ENCODE results near the gene ZFYVE28. TPM values are rescaled to one million over a fixed set of nuclear protein-coding genes. Genes with fewer than 3 reads are reported as not detected.
A peak's percentile ranks its signal among the peaks of the same experiment; 100 is the strongest.

The ZFYVE28 gene
- total RNA-seq, 6 donors from 2014 or later, result 10.8 to 51.3 (median 15.2) TPM

DNA sequence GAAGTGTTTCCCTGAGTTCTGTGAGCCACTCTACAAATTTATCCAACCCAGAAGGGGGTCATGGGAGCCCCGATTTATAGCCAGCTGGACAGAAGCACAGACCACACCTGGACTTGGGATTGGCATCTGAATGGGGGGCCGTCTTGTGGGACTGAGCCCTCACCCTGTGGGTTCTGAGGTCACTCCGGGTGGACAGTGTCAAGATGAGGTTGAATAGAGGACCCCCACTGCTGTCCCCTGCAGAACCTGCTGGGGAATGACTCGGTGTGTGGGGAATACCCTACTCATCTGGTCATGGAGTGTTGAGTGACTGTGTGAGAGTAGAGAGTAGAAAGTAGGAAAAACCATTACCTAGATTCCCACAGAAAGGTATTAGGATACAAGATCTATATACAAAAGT lies 67.5 kb downstream of the ZFYVE28 start:
- H3K9me3 ChIP-seq, result no peaks in the 10 kb centered on the region
- H3K27me3 ChIP-seq, result no peaks in the 10 kb centered on the region
- no peaks in the 10 kb centered on the region for H3K36me3 ChIP-seq
- no peaks in the 10 kb centered on the region for H3K4me1 ChIP-seq
- peak in 1 of 2 donors; percentile 15 for DNase-seq
- H3K4me3 ChIP-seq, result no peak overlapping the region
- WGBS, 2 donors, result 85% methylated on average over 4 of the region's 4 CpGs
- H3K27ac ChIP-seq, result no peak overlapping the region
- TF ChIP-seq POLR2AphosphoS5 (IDR thresholded peaks at IDR 0.05) (no peak), EP300 (IDR thresholded peaks at IDR 0.05) (no peak), POLR2A (IDR thresholded peaks at IDR 0.05) (no peak)
- TF ChIP-seq, protein P1, sequence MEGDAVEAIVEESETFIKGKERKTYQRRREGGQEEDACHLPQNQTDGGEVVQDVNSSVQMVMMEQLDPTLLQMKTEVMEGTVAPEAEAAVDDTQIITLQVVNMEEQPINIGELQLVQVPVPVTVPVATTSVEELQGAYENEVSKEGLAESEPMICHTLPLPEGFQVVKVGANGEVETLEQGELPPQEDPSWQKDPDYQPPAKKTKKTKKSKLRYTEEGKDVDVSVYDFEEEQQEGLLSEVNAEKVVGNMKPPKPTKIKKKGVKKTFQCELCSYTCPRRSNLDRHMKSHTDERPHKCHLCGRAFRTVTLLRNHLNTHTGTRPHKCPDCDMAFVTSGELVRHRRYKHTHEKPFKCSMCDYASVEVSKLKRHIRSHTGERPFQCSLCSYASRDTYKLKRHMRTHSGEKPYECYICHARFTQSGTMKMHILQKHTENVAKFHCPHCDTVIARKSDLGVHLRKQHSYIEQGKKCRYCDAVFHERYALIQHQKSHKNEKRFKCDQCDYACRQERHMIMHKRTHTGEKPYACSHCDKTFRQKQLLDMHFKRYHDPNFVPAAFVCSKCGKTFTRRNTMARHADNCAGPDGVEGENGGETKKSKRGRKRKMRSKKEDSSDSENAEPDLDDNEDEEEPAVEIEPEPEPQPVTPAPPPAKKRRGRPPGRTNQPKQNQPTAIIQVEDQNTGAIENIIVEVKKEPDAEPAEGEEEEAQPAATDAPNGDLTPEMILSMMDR (IDR thresholded peaks at IDR 0.05), result no peak
- ATAC-seq (ENCODE audit: low FRiP score in 2 of 2), result peak in 1 of 2 donors; percentile 20

DNA sequence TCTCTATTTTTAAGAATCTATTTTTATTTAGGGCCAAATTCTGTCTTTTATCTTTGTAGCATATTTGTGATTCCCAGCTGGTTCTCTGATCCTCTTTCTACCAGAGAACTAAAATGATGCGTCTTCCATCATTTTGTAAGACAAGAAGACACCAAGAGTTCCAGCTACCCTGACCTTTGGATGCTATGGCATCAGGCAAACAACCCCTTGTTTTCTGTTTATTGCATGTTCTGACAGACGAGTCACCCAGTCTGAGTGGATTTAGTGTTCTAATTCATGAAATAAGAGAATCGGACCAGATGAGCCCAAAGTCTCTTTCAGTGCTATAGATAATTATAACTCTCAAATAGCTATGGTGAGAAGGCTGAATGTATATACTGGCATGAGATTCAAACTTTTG lies 69.7 kb downstream of the ZFYVE28 start:
- Histone ChIP-seq H3K4me3 (no peak overlapping the region), H3K4me1 (no peaks in the 10 kb centered on the region), H3K9me3 (no peaks in the 10 kb centered on the region), H3K36me3 (no peaks in the 10 kb centered on the region), H3K27me3 (no peaks in the 10 kb centered on the region), H3K27ac (no peak overlapping the region)
- TF ChIP-seq EP300 (IDR thresholded peaks at IDR 0.05), result no peak
- no peak for TF ChIP-seq POLR2A (IDR thresholded peaks at IDR 0.05)
- no peak for TF ChIP-seq POLR2AphosphoS5 (IDR thresholded peaks at IDR 0.05)
- TF ChIP-seq, protein P1 (IDR thresholded peaks at IDR 0.05), result no peak
- WGBS, 2 donors, result 81 to 84% methylated on average over 3 of the region's 3 CpGs
- ATAC-seq (ENCODE audit: low FRiP score in 2 of 2) (no peak), DNase-seq (no peak)

DNA sequence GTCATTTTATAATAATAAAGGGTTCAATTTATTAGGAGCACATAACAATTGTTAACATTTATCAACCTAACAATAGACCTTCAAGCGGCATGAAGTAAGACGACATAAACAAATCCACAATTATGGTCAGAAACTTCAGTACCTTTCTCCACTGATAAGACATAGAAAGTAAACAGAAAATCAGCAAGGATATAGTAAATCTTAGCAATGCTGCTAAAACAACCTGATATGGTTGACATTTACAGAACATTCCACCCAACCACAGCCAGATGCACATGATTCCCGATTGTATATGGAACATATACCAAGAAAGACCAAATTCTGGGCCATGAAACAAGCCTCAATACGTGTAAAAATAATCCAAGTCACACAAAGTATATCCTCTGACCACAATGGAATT lies 71.3 kb downstream of the ZFYVE28 start:
- Histone ChIP-seq H3K9me3 (no peaks in the 10 kb centered on the region), H3K4me3 (no peak overlapping the region), H3K36me3 (peaks cover 0 to 2% (median 0%) of the 10 kb centered on the region in 4 donors), H3K27ac (no peak overlapping the region), H3K4me1 (no peaks in the 10 kb centered on the region), H3K27me3 (no peaks in the 10 kb centered on the region)
- ATAC-seq (ENCODE audit: low FRiP score in 2 of 2) (no peak), DNase-seq (no peak)
- TF ChIP-seq POLR2AphosphoS5 (IDR thresholded peaks at IDR 0.05), result no peak
- TF ChIP-seq, protein P1 (IDR thresholded peaks at IDR 0.05), result no peak
- no peak for TF ChIP-seq POLR2A (IDR thresholded peaks at IDR 0.05)
- TF ChIP-seq EP300 (IDR thresholded peaks at IDR 0.05), result no peak
- WGBS, 2 donors, result 66 to 75% methylated on average over 4 of the region's 4 CpGs

GRCh38 chr4:2343476-2343875 lies 75.0 kb downstream of the ZFYVE28 start:
- no peaks in the 10 kb centered on the region for H3K27me3 ChIP-seq
- TF ChIP-seq POLR2AphosphoS5 (IDR thresholded peaks at IDR 0.05) (no peak), EP300 (IDR thresholded peaks at IDR 0.05) (no peak), POLR2A (IDR thresholded peaks at IDR 0.05) (no peak)
- TF ChIP-seq, protein P1 (IDR thresholded peaks at IDR 0.05), result no peak
- no peaks in the 10 kb centered on the region for H3K4me1 ChIP-seq
- H3K36me3 ChIP-seq, result peaks cover 0 to 12% (median 5%) of the 10 kb centered on the region in 4 donors
- no peaks in the 10 kb centered on the region for H3K9me3 ChIP-seq
- WGBS, 2 donors, result 91 to 92% methylated on average over 2 of the region's 2 CpGs
- no peak for DNase-seq
- H3K4me3 ChIP-seq, result no peak overlapping the region
- no peak overlapping the region for H3K27ac ChIP-seq
- ATAC-seq (ENCODE audit: low FRiP score in 2 of 2), result no peak

- H3K27me3 ChIP-seq, result no peaks in the 10 kb centered on the region
- no peak overlapping the region for H3K4me3 ChIP-seq
- H3K27ac ChIP-seq, result no peak overlapping the region
- H3K9me3 ChIP-seq, result no peaks in the 10 kb centered on the region
- H3K4me1 ChIP-seq, result no peaks in the 10 kb centered on the region
- DNase-seq (peak in 1 of 2 donors; percentile 8), ATAC-seq (ENCODE audit: low FRiP score in 2 of 2) (no peak)
- 85 to 91% methylated on average over 11 to 16 of the region's 16 CpGs for WGBS, 2 donors
- TF ChIP-seq POLR2AphosphoS5 (IDR thresholded peaks at IDR 0.05) (no peak), POLR2A (IDR thresholded peaks at IDR 0.05) (no peak), EP300 (IDR thresholded peaks at IDR 0.05) (no peak)
- TF ChIP-seq, protein P1 (IDR thresholded peaks at IDR 0.05), result no peak
- H3K36me3 ChIP-seq, result peaks cover 0 to 16% (median 5%) of the 10 kb centered on the region in 4 donors
These were observed 76.4 kb downstream of the ZFYVE28 start for GRCh38 chr4:2341911-2342652.
